Ascending aorta (tissue), 2 donors: ENCODE results near the gene DUSP7. TPM values are rescaled to one million over a fixed set of nuclear protein-coding genes. Genes with fewer than 3 reads are reported as not detected.
A peak's percentile ranks its signal among the peaks of the same experiment; 100 is the strongest.

ENCODE experiments used
- DNase-seq, 2 donors: peaks; one replicate each; pipeline ENCODE4 v3.0.0-alpha.2; 2019; ENCODE audit warnings: low spot score in 2 of 2
- H3K27ac ChIP-seq, 2 donors: fragments of 200-600 bp; sonication (generic); one replicate each; pipeline ENCODE4 v1.5.1; 2016 to 2017; ENCODE audit warnings: mild to moderate bottlenecking in 1 of 2
- H3K27me3 ChIP-seq: fragments of 200-600 bp; sonication (generic); one replicate; pipeline ENCODE4 v1.5.1; 2017
- H3K36me3 ChIP-seq, 2 donors: fragments of 200-600 bp; sonication (generic); one replicate each; pipeline ENCODE4 v1.5.1; 2016
- H3K4me1 ChIP-seq, 2 donors: fragments of 200-600 bp; sonication (generic); one replicate each; pipeline ENCODE4 v1.5.1; 2016 to 2017; ENCODE audit warnings: mild to moderate bottlenecking in 1 of 2
- H3K4me3 ChIP-seq, 2 donors: fragments of 200-600 bp; sonication (generic); one replicate each; pipeline ENCODE4 v1.5.1; 2016 to 2017; ENCODE audit warnings: mild to moderate bottlenecking in 1 of 2
- H3K9me3 ChIP-seq, 2 donors: fragments of 200-600 bp; sonication (generic); one replicate each; pipeline ENCODE4 v1.5.1; 2016
- intact Hi-C: fragments of 100-400 bp; cut with DNase I; formaldehyde crosslinking; loops from one replicate; pipeline ENCODE4 v1.15.1; 2023
- total RNA-seq: library from RNA; depleted of rRNA; stranded (reverse); fragments of >200 nt; gene quantifications from one replicate; pipeline ENCODE4 v1.1.0, GENCODE V29; 2016
- TF ChIP-seq, protein P1 (sequence below), 3 experiments: fragments of 200-600 bp in 2 of 3; fragments of 450-650 bp in 1 of 3; sonication (generic) in 2 of 3; IDR thresholded peaks; one replicate each; pipeline ENCODE4 v1.5.1; 2016 to 2019; ENCODE audit warnings: antibody characterized with exemption in 3 of 3, mild to moderate bottlenecking in 1 of 3, moderate library complexity in 1 of 3

Gene DUSP7
- total RNA-seq, 1 donor from 2014 or later: 76.5 TPM

DNA sequence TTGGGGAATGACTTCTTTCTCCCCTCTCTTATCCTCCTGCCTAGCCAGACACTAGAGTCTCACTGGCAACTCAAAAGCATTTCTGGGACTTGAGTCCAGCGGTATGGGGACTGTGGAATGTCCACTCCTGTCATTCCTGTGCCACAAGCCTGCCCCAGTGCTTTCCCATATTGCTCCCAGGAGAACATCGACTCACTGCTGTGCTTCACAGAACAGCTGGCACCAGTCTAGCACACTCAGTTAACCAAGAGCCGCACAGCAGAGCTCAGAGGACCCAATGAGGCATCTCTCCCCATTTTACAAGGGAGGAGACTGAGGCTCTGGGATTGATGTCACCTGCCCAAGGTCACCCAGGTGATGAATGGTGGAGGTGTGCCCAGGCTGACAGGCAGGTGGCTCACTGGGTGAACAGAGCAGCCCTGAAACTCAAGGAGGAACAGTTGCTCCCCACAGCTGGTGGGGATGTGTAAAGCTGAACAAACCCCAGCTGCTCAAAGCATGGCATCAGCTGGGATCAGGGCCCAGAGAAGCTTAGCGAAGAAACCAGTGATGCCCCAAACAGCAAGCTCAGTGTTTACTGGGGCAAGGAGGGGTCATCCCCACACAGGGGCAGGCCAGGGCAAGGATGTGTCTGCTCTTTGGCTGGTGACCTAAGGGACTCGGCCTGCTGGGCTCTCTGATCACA is 35.4 kb upstream of the DUSP7 start:
- Histone ChIP-seq H3K27me3 (no peaks in the 10 kb centered on the region), H3K27ac (peak overlapping the region; percentile 98 to 99), H3K36me3 (no peaks in the 10 kb centered on the region), H3K9me3 (no peaks in the 10 kb centered on the region), H3K4me3 (no peak overlapping the region), H3K4me1 (peaks cover 31 to 41% of the 10 kb centered on the region in 2 donors)
- intact Hi-C loops: loop anchor here (1.0 to 2.0 kb wide), 4 partner anchors 14 to 73 kb away; no protein-coding TSS in a partner anchor
- TF ChIP-seq, protein P1, sequence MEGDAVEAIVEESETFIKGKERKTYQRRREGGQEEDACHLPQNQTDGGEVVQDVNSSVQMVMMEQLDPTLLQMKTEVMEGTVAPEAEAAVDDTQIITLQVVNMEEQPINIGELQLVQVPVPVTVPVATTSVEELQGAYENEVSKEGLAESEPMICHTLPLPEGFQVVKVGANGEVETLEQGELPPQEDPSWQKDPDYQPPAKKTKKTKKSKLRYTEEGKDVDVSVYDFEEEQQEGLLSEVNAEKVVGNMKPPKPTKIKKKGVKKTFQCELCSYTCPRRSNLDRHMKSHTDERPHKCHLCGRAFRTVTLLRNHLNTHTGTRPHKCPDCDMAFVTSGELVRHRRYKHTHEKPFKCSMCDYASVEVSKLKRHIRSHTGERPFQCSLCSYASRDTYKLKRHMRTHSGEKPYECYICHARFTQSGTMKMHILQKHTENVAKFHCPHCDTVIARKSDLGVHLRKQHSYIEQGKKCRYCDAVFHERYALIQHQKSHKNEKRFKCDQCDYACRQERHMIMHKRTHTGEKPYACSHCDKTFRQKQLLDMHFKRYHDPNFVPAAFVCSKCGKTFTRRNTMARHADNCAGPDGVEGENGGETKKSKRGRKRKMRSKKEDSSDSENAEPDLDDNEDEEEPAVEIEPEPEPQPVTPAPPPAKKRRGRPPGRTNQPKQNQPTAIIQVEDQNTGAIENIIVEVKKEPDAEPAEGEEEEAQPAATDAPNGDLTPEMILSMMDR (IDR thresholded peaks at IDR 0.05): no peak
- peak; percentile 31 to 90 for DNase-seq

DNA sequence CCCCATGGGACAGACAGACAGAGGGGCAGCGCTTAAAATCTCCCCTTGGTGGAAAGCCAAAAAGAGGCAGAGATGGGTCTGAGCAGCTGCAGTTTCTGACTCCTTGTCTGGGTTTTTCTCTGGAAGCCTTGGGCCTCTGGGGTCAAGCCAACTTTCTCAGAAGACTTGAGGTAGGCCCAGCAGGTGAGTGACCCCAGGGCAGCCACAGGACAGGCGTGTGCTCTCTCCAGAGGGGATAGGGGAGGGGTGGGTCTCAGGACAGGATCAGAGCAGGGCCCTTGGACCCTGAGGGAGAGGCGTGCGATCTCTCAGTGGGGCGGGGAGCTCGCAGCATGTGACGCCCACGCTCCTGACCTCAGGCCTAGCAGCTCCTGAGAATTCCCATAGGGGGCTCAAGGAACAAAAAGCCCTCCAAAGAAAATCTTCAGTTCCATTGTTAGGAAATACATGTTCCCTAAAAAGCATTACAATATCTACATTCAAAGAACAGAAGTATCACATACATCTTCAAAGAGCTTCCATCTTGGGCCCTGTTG is 34.6 kb upstream of the DUSP7 start:
- Histone ChIP-seq H3K9me3 (no peaks in the 10 kb centered on the region), H3K4me3 (no peak overlapping the region), H3K27ac (peak overlapping the region; percentile 98 to 99), H3K27me3 (no peaks in the 10 kb centered on the region), H3K36me3 (no peaks in the 10 kb centered on the region), H3K4me1 (peaks cover 31 to 41% of the 10 kb centered on the region in 2 donors)
- TF ChIP-seq, protein P1 (IDR thresholded peaks at IDR 0.05): no peak
- DNase-seq: no peak
- intact Hi-C loops: loop anchor here (1.0 to 2.0 kb wide), 6 partner anchors 14 to 72 kb away; partner anchors contain the start of gene POC1A

DNA sequence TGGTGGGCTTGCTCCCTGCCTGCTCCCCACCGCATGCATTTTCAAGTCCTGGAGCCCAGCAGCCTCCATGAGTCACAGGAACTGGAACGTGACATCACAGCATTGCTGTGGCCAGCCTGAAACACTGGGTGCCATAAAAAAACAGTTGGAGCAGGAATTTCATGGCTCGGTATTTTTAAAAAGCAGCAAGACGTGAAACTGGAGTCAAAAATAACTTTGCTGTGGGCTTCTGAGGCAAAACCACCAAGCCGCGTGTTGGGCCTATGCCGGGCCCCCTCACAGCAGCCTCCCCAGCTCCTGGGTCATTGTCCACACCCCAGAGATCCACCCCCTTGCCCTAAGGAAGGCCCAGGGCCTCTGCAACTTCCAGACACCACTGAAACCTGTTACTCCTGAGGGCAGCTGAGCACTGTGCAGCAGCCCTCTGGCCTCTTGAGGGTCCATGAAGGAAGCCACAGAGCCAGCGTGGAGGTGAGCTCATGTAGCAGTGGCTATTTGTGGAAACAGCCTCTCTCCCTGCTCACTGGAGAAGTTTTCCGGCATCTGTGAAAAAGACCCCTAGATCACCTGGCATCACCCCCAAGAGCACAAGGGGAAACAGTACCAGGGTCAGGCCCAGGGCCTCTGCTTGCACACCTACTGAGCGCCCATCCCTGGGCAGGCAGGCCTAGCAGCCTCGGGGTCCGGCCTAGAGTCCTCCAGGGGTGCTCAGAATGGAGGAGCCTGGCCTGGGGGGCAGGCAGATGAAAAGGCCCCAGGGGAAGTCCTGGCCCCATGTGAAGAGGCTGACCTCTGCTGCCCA is 34.0 kb upstream of the DUSP7 start:
- Histone ChIP-seq H3K9me3 (no peaks in the 10 kb centered on the region), H3K36me3 (no peaks in the 10 kb centered on the region), H3K27me3 (no peaks in the 10 kb centered on the region), H3K27ac (peak overlapping the region; percentile 98 to 99), H3K4me3 (no peak overlapping the region), H3K4me1 (peaks cover 31 to 41% of the 10 kb centered on the region in 2 donors)
- TF ChIP-seq, protein P1 (IDR thresholded peaks at IDR 0.05): no peak
- peak in 1 of 2 donors; percentile 93 for DNase-seq
- intact Hi-C loops: loop anchor here (1.0 to 2.0 kb wide), 5 partner anchors 20 to 72 kb away; partner anchors contain the start of gene POC1A

DNA sequence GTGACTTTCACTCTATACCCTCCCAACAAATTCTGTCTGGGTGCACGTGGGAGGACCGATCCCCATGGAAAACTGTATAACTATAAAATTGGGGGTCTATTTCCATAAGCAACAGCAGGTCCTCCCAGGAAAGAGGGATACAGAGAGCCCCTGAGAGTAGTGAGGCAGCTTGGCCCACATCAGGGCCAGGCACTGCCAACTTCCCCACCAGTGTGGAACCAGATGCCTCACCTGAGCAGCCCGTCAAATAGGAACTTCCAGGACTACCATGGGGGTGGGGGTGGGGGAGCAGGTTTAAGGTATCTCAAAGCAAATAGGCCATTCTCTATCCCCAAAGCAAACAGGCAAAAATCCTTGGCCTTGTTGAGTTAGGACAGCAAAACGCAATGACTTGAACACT is 33.3 kb upstream of the DUSP7 start:
- no peak overlapping the region for H3K4me3 ChIP-seq
- peaks cover 31 to 41% of the 10 kb centered on the region in 2 donors for H3K4me1 ChIP-seq
- no peaks in the 10 kb centered on the region for H3K27me3 ChIP-seq
- DNase-seq: no peak
- H3K27ac ChIP-seq: peak overlapping the region; percentile 98 to 99
- TF ChIP-seq, protein P1 (IDR thresholded peaks at IDR 0.05): no peak
- intact Hi-C loops: loop anchor here (1.0 to 2.0 kb wide), 5 partner anchors 19 to 71 kb away; partner anchors contain the start of gene POC1A
- no peaks in the 10 kb centered on the region for H3K9me3 ChIP-seq
- H3K36me3 ChIP-seq: no peaks in the 10 kb centered on the region

DNA sequence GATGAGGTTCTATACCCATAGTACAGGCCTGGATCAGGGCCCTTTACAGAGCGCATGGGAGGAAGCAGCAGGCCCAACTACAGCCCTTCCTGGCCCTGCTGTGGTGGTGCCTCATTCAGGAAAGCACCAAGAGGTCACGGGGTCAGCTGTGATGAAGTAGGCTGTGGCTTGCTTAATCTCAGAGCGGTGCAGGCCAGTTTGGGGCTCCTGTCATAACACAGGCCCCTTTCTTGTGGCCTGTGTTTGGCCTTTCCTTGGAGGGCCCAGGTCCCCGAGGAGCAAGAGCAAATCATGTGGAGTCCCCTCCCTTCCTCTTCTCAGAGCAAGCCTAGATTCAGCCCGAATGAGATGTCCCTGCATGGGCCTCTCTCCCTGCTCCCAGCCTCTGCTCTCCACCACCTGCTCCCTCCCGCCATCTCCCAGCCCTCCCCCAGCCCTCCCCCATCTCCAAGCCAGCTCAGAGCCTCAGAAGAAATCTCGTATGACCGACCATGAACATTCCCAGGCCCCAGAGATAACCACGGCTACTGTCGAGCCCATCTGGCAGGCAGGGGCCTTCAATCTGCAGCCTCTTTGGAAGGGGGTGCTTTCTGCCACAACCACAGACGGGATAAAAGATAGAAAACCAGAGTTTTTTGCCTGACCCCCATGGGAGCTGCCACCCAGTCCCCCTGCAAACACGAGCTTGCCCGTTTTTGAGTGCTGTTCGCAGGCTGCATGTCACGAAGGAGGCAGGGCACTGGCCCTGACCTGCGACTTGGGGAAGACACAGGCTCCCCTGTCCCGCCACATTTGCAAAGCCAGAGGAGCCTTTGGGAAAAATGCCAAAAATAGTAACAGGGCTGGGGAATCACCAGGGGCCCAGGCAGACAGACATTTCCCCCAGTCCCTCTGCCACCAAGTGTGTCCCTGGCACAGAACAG is 32.3 kb upstream of the DUSP7 start:
- DNase-seq: no peak
- TF ChIP-seq, protein P1 (IDR thresholded peaks at IDR 0.05): no peak
- Histone ChIP-seq H3K36me3 (no peaks in the 10 kb centered on the region), H3K27me3 (no peaks in the 10 kb centered on the region), H3K4me1 (peaks cover 31 to 41% of the 10 kb centered on the region in 2 donors), H3K27ac (peak overlapping the region; percentile 98 to 99), H3K4me3 (no peak overlapping the region), H3K9me3 (no peaks in the 10 kb centered on the region)
- intact Hi-C loops: no loop called here
